Activated naive CD8-positive, alpha-beta T cell treated with anti-CD3 and anti-CD28 coated beads, Interleukin-2, amount 10 ng/mL, durations not matched to agents 7 days and 5 days (primary cell): ENCODE data around the gene RPS3. TPM values are rescaled to one million over a fixed set of nuclear protein-coding genes. Genes with fewer than 3 reads are reported as not detected.
A peak's percentile ranks its signal among the peaks of the same experiment; 100 is the strongest.

ENCODE experiments used
- ATAC-seq: fragments of 150-1000 bp; cut with Tn5 transposase; one replicate; pipeline ENCODE4 v1.10.0; 2021; ENCODE audit warnings: low read depth, moderate library complexity
- POLR2A ChIA-PET: fragments of 350-600 bp; sonication (Branson Sonifier 250); formaldehyde crosslinking; loops from one replicate; lab custom pipeline; 2021; ENCODE audit warnings: antibody characterized with exemption; lab: Charles Lee
- DNase-seq: peaks from one replicate; pipeline ENCODE4 v3.0.0; 2021
- H3K27ac Mint-ChIP-seq: one replicate; pipeline ENCODE4 v1.8.0; 2022; ENCODE audit warnings: mild to moderate bottlenecking, mixed read lengths
- H3K27me3 Mint-ChIP-seq: one replicate; pipeline ENCODE4 v1.8.0; 2022; ENCODE audit warnings: mild to moderate bottlenecking, moderate library complexity, mixed read lengths
- H3K36me3 Mint-ChIP-seq: one replicate; pipeline ENCODE4 v1.8.0; 2021; ENCODE audit warnings: mild to moderate bottlenecking, mixed read lengths
- H3K4me1 Mint-ChIP-seq: one replicate; pipeline ENCODE4 v1.8.0; 2021; ENCODE audit warnings: mixed read lengths
- H3K4me3 Mint-ChIP-seq: one replicate; pipeline ENCODE4 v1.8.0; 2022; ENCODE audit warnings: mild to moderate bottlenecking, moderate library complexity, mixed read lengths
- H3K9me3 Mint-ChIP-seq: one replicate; pipeline ENCODE4 v1.8.0; 2021; ENCODE audit warnings: mixed read lengths
- total RNA-seq, 2 experiments: library from RNA; stranded (reverse); gene quantifications; one replicate each; pipeline ENCODE4 v1.2.3, GENCODE V29; 2021

RPS3 gene
- total RNA-seq, 2 experiments from 2014 or later: 3,289 to 3,447 TPM

DNA sequence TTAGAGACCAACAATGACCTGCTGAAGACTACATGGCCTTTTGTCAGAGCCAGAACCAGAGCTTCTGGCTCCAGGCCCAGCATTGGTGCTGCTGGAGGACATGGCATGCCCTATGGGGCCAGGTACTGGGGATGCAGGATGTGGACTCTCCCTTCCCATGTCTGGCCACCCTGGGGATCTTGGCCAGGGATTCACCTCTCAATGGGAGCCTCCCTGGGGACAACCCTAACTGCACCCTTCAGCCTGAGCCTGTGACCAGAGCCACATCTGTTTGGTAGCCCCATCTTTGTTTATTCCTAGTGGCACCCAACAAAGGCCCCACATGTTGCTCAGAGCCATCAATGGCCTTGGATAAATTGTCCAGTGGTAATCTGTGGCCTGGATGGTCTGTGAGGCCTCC lies 27.9 kb downstream of the RPS3 start:
- Mint-ChIP-seq H3K27ac (no peak overlapping the region), H3K4me3 (no peak overlapping the region), H3K4me1 (peaks cover 19% of the 10 kb centered on the region), H3K9me3 (peaks cover 7% of the 10 kb centered on the region), H3K36me3 (peaks cover 4% of the 10 kb centered on the region), H3K27me3 (peaks cover 41% of the 10 kb centered on the region)
- POLR2A ChIA-PET: no interaction called here
- DNase-seq (no peak), ATAC-seq (no peak)

- Mint-ChIP-seq H3K4me1 (peaks cover 21% of the 10 kb centered on the region), H3K27ac (no peak overlapping the region), H3K36me3 (peaks cover 3% of the 10 kb centered on the region), H3K27me3 (peaks cover 51% of the 10 kb centered on the region), H3K4me3 (peak overlapping the region; percentile 63), H3K9me3 (peaks cover 7% of the 10 kb centered on the region)
- ATAC-seq (peak; percentile 65), DNase-seq (peak; percentile 69)
- POLR2A ChIA-PET: interaction anchor here (0.6 kb wide), 1 partner anchor 100 kb away, joined by 3 read pairs; no protein-coding TSS in a partner anchor
These were observed 29.0 kb downstream of the RPS3 start for GRCh38 chr11:75428281-75428724.

DNA sequence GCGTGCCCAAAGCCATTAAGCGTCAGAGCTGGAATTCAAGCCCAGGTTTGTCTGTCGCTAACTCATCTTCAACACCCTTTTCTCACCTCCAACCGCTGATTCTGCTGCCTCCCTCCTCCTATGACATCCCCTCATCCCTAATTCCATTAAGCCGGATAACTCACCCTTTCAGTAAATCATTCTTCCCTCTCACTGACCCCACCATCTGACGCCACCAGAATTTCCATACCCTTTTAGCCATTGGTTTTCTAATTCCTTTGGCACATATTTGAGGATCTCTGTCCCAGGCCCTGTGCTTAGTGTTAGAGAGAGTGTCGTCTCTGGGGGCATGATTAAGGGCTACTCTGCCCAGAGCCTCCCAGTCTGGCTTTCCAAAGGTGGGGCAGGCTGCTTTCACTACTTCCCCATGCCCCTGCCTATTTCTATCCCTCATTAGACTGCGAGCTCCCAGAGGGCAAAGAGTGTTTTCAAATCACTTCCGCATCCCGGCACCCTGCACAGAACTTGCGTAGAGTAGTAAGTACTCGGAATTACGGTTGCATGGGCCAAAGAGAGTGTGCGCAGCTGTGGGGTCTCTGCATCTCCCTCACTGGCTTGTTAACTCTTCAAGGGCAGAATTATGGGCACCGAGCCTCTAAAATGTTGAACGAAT lies 29.8 kb downstream of the RPS3 start:
- ATAC-seq (no peak), DNase-seq (no peak)
- H3K9me3 Mint-ChIP-seq: peaks cover 7% of the 10 kb centered on the region
- H3K36me3 Mint-ChIP-seq: peaks cover 3% of the 10 kb centered on the region
- H3K27me3 Mint-ChIP-seq: peaks cover 53% of the 10 kb centered on the region
- peak overlapping the region; percentile 58 for H3K27ac Mint-ChIP-seq
- H3K4me1 Mint-ChIP-seq: peaks cover 22% of the 10 kb centered on the region
- H3K4me3 Mint-ChIP-seq: peak overlapping the region; percentile 63
- POLR2A ChIA-PET: interaction anchor here (1.2 kb wide), 1 partner anchor 154 kb away, joined by 3 read pairs; no protein-coding TSS in a partner anchor

DNA sequence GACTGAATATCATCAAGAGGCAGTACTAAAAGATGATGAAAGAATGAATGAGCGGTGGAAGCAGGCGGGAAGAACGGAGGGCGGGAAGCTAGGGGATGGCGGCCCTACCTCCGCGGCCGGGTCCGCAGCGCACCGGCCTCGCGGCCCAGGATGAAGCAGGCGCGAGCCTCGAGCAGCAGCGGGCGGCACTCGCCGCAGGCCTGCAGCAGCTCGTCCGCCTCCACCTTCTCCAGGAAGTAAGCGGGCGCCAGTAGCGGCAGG lies 30.3 kb downstream of the RPS3 start:
- POLR2A ChIA-PET: interaction anchor here (0.6 to 1.2 kb wide), 2 partner anchors 100 to 154 kb away, joined by 3 to 4 read pairs; no protein-coding TSS in a partner anchor
- Mint-ChIP-seq H3K27me3 (peaks cover 53% of the 10 kb centered on the region), H3K27ac (peak overlapping the region; percentile 58), H3K36me3 (peaks cover 3% of the 10 kb centered on the region), H3K4me3 (peak overlapping the region; percentile 63), H3K9me3 (peaks cover 7% of the 10 kb centered on the region), H3K4me1 (peaks cover 22% of the 10 kb centered on the region)
- DNase-seq (no peak), ATAC-seq (no peak)

DNA sequence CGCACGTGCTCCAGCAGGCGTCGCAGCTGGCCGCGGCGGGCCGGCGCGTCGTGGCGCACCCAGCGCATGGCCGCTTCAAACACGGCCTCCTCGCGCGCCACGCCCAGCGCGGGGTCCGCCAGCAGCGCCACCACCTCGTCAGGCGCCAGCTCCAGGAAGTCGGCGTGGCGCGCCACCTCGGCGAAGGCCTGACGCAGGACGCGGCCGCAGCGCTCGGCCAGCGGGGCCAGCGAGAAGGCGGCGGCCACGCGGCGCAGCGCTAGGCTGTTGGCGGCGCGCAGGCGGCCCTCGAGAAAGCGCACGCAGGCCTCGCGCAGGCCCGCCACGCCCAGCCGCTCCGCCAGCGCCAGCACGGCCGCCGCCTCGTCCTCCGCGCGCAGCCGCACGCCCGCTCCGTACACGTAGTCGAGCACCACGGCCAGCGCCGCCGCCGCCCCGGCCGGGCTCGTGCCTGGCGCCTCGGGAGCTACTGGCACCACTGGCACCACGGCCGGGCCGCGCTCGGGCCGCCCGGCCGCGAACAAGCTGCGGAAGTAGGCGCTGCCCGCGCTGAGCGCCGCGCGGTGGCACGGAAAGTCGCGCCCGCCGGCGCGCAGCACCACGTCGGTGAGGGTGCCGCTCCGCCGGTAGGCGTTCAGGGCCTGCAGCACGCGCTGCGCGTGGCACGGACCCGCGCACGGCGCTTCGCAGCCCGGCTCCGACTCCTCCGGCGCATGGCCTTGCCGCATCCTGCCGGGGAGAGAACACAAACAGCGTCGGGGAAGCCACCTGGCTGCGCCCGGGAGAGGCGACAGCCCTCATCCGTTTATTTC lies 30.8 kb downstream of the RPS3 start:
- Mint-ChIP-seq H3K27me3 (peaks cover 53% of the 10 kb centered on the region), H3K4me1 (peaks cover 22% of the 10 kb centered on the region), H3K27ac (peak overlapping the region; percentile 79), H3K9me3 (peaks cover 7% of the 10 kb centered on the region), H3K36me3 (peaks cover 3% of the 10 kb centered on the region), H3K4me3 (peak overlapping the region; percentile 82)
- DNase-seq: peak; percentile 77
- POLR2A ChIA-PET: interaction anchor here (0.6 to 1.2 kb wide), 2 partner anchors 101 to 155 kb away, joined by 3 to 4 read pairs; no protein-coding TSS in a partner anchor
- peak; percentile 65 for ATAC-seq

DNA sequence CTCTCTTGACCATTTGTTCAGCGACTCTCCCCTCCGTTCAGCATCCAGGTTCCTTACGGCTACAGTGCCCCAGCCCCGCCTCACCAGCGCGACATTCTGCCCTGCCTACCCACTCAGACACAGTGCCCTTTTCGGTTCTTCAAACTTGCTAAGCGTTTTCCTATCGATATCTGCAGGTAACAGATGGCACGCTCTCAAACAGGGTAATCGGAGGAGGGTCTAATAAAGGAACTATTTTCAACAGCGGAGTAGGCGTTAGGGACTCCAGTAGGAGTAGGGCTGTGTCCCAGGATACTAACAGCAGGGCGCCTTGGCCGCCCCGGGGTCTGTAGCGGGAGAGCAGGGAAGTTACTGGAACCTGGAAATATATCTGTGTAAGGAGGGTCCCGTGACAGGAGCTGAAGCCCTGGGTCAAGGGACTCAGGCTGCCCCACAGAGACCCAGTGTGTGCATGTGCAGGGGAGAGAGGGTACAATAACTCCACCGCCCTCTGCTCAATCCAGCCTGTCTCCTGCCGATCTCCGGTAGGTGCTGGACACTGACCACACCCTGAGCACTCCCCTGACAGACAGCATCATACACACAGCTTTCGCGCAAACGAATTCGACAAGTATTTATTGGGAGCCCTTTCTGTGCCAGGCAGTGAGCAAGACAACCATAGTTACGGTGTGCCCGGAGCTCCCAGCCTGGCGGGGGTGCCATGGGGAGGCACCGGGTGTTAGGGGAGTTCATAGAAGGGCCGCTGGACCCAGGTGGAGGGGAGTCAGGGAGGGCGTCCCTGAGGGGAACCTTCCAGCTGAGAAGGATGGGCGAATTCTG lies 31.6 kb downstream of the RPS3 start:
- H3K9me3 Mint-ChIP-seq: peaks cover 7% of the 10 kb centered on the region
- peak overlapping the region; percentile 82 for H3K4me3 Mint-ChIP-seq
- DNase-seq (no peak), ATAC-seq (no peak)
- POLR2A ChIA-PET: interaction anchor here (1.7 kb wide), 1 partner anchor 31 kb away, joined by 4 read pairs; no protein-coding TSS in a partner anchor
- peaks cover 22% of the 10 kb centered on the region for H3K4me1 Mint-ChIP-seq
- peak overlapping the region; percentile 79 for H3K27ac Mint-ChIP-seq
- H3K36me3 Mint-ChIP-seq: peaks cover 3% of the 10 kb centered on the region
- H3K27me3 Mint-ChIP-seq: peaks cover 53% of the 10 kb centered on the region

GRCh38 chr11:75431533-75432525 lies 32.5 kb downstream of the RPS3 start:
- H3K4me3 Mint-ChIP-seq: no peak overlapping the region
- no peak overlapping the region for H3K27ac Mint-ChIP-seq
- peaks cover 22% of the 10 kb centered on the region for H3K4me1 Mint-ChIP-seq
- peaks cover 51% of the 10 kb centered on the region for H3K27me3 Mint-ChIP-seq
- DNase-seq: no peak
- H3K36me3 Mint-ChIP-seq: peaks cover 3% of the 10 kb centered on the region
- peaks cover 7% of the 10 kb centered on the region for H3K9me3 Mint-ChIP-seq
- ATAC-seq: no peak
- POLR2A ChIA-PET: interaction anchor here (1.7 kb wide), 1 partner anchor 32 kb away, joined by 4 read pairs; no protein-coding TSS in a partner anchor

DNA sequence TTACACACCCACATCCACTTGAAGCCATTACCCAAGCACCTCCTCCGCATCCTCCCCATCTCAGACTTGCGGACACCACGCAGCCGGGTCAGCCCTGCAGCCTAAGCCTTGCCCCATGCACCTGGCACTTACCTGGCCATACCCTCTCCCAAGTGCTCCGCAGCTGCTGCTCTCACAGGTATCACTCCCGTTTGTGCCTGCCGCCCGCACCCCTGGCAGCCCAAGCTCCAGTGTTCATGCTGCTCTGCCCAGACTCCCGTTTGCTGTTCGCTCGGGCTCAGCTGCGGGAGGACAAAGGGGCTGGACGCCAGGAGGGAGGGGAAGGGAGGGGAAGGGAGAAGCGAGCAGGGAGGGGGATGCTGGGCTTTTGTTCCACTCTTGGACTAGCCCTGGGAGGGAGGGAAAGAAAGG lies 33.6 kb downstream of the RPS3 start, which contains the start of gene KLHL35:
Gene KLHL35 (minus strand): TSS at position 293 of the 411 bp plus-strand sequence. CDS start 2,574 bp downstream, outside the sequence.
- Mint-ChIP-seq H3K4me1 (peaks cover 22% of the 10 kb centered on the region), H3K27ac (no peak within 1 kb of the TSS), H3K36me3 (peaks cover 3% of the 10 kb centered on the region), H3K27me3 (peaks cover 46% of the 10 kb centered on the region), H3K4me3 (no peak within 1 kb of the TSS), H3K9me3 (peaks cover 7% of the 10 kb centered on the region)
- ATAC-seq: no peak
- DNase-seq: no peak
- POLR2A ChIA-PET: interaction anchor here (1.7 kb wide), 1 partner anchor 33 kb away, joined by 4 read pairs; no protein-coding TSS in a partner anchor

GRCh38 chr11:75433443-75433842 lies 34.1 kb downstream of the RPS3 start:
- peaks cover 3% of the 10 kb centered on the region for H3K36me3 Mint-ChIP-seq
- H3K27me3 Mint-ChIP-seq: peaks cover 40% of the 10 kb centered on the region
- ATAC-seq: no peak
- DNase-seq: no peak
- H3K4me3 Mint-ChIP-seq: no peak overlapping the region
- H3K9me3 Mint-ChIP-seq: peaks cover 7% of the 10 kb centered on the region
- peaks cover 19% of the 10 kb centered on the region for H3K4me1 Mint-ChIP-seq
- H3K27ac Mint-ChIP-seq: no peak overlapping the region
- POLR2A ChIA-PET: no interaction called here

DNA sequence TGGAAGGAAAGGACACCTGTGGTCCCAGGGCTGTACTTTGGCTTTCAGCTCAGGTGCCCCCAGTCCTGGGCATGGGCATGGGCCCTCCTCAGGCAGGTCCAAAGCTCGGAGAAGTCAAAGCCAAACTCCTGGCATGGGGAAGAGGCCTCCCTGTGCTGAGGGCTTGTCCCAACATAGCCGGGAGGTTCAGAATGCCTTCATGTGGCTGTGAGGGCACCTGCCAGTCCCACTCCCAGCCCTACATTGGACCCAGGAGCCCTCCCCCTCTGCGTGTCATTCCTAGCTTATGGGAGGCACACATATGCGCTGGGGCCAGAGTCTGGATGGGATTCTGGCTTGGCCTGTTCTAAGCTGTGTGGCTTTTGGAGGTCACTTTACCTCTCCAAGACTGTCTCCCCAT lies 34.7 kb downstream of the RPS3 start:
- Mint-ChIP-seq H3K27me3 (peaks cover 34% of the 10 kb centered on the region), H3K27ac (no peak overlapping the region), H3K9me3 (peaks cover 3% of the 10 kb centered on the region), H3K4me1 (peaks cover 15% of the 10 kb centered on the region), H3K36me3 (peaks cover 3% of the 10 kb centered on the region), H3K4me3 (no peak overlapping the region)
- POLR2A ChIA-PET: no interaction called here
- no peak for ATAC-seq
- DNase-seq: no peak

DNA sequence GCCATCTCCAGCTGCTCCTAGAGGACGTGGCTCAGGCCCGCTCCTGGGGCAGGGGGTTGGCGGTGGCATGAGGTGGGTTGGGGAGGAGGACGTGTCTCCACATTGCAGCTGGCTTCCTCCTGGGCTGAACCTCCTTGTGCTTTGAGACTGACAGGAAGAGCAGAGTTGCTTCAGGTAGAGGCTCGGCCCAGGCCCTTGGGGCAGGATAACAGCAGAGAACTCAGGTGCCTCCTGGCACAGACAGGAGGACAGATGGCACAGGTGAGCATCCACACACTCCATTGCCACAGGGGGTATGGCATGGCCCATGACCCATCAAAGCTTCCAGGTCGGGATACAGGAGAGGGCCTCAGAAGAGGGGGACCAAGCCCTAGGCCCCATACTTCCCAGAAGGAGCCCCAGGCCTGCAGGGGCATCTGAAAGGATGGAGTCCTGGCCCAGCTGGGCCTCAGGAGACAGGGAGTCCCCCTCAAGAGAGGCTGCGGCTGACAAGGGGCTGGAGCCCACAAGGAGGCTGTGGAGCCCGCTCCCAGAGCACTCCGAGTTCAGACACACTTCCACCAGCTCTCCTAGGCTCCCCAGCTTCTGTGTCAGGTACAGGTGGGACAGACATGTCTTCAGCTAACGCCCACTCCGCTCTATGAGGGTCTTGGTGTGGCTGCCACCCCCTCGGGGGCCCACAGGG lies 35.7 kb downstream of the RPS3 start:
- peaks cover 11% of the 10 kb centered on the region for H3K4me1 Mint-ChIP-seq
- no peak overlapping the region for H3K27ac Mint-ChIP-seq

More for the DNA sequence above, 35.7 kb downstream of the RPS3 start:
- H3K9me3 Mint-ChIP-seq: no peaks in the 10 kb centered on the region
- peaks cover 30% of the 10 kb centered on the region for H3K27me3 Mint-ChIP-seq
- H3K36me3 Mint-ChIP-seq: peaks cover 2% of the 10 kb centered on the region
- no peak overlapping the region for H3K4me3 Mint-ChIP-seq
- POLR2A ChIA-PET: no interaction called here
- no peak for DNase-seq
- ATAC-seq: no peak
